COLO829 (cell line): ENCODE results near the gene ZNF768.

ENCODE experiments used
- DNase-seq: peaks from one replicate; pipeline ENCODE4 v3.0.0; 2012; ENCODE audit warnings: low spot score

The ZNF768 gene

DNA sequence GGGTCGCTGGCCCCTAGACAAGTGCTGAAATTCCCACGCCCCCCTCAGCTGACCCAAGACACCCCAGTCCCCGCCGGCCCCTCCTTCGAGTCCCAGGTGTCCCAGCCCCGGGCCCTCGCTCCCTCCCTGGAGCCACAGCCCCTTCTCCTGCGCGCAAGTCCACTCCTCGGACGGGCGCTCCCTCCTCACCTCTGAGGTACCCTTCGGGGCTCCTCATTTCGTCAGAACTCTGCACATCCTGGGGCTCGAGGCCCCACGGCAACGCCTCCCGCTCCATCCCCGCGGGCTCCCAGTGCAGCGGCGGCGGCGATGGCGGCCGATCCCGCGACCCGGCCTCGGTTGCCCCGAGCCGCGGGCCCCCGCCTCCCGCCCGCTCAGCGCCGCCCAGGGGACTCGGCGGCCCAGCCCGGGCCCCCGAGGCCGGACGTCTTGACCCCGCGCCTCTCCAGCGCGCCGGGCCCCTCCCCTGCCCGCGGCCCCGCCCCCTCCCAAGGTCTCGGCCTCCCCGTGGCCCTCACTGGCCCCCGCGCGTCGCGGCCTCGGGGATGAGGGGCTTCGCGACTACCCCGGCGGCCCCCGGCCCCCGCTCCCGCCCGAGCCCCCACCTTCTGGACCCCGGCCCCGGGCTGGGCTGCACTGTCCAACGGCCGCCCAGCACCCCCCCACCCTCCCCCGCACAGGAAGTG, at the start of gene ZNF768:
Gene ZNF768 (minus strand): TSS at position 430 of the 686 bp plus-strand sequence. CDS start 153 bp downstream, at position 277.
- no peak for DNase-seq

DNA sequence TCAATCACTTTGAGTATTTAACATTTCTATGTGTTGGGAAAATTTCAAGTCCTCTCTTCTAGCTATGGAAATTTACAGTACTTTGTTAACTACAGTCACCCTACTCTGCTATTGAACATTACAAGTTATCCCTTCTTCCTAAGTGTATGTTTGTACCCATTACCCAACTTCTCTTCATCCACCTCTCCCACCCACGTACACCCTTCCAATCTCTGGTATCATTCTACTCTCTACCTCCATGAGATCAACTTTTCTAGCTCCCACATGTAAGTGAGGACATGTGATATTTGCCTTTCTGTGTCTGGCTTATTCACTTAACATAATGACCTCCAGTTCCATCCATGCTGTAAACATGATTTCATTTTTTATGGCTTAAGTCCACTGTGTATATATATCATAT, 48.3 kb upstream of the ZNF768 start:
- DNase-seq: no peak

DNA sequence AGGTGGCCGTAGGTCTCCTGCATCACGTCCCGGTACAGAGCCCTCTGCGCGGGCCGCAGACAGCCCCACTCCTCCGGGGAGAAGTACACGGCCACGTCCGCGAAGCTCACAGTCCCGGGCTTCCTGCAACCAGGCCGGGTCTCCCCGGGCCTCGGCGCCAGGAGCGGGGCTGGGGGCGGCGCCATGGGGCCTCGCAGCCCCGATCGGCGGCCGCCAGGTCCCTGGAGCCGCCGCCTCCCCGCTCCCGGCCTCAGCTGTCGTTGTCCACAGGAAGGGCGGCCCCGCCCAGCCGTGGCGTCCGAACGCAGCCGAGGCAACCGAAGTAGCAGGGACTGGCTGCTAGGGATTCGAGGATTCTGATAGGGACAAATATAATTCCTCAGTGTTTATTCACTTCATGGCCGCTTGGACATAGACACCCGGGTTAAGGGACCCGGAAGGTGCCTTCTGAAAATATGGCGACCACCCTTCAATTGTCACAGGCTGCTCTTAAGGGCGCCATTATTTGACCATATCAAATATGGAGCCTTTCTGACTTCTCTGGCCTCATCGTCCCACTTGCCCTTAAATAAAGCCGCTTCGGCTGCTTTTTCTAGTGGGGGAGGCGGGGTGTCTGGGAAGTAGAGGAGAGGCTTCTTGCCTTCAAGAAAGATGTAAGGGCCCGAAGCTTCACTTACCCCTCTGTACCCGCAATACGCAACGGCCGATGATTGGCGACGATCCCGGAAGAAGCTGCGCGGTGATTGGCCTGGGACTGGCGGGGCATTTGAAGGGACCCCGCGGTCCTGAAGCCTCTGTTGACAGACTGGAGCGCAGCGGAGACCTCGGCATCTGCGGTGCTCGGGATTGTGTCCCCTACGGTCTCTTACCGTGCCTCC, 45.3 kb upstream of the ZNF768 start, which contains the start of gene ZNF688:
Gene ZNF688 (minus strand): TSS at position 270 of the 878 bp plus-strand sequence. CDS start 85 bp downstream, at position 185.
- DNase-seq: peak; percentile 89

DNA sequence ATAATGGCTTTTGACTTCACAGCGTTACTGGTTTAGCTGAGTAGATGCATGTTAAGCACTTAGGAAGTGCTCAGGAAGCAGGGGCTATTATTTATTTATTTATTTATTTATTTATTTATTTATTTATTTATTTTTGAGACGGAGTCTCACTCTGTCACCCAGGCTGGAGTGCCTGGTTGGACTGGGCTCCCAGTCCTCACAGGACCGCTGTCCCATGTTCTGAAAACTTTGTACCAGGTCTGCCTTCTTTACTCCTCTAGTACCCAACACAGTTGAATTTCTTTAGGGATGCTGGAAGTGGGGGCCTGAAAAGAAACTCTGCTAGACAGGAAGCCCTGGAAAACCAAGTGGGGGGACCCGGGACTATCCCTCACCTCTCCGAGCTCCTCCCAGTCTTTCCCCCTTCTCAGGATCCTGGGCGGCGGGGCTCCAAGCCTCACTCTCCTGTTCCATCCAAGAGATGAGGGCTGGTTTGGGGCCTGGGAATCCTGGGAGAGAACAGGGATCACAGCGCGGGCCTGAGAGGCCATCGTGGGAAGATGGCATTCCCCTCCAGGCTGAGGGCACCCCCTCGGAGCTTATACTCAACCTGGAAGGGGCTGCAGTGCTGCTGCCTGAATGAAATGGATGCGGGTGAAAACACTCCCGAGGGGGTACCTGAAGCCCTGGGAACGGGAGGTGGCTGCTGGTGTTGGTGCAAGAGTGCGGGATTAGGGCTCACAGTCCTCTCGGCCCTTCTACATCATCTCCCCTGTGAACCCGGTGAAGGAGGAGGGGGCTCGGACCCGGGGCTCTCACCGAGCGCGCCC, 44.5 kb upstream of the ZNF768 start:
- DNase-seq: no peak

DNA sequence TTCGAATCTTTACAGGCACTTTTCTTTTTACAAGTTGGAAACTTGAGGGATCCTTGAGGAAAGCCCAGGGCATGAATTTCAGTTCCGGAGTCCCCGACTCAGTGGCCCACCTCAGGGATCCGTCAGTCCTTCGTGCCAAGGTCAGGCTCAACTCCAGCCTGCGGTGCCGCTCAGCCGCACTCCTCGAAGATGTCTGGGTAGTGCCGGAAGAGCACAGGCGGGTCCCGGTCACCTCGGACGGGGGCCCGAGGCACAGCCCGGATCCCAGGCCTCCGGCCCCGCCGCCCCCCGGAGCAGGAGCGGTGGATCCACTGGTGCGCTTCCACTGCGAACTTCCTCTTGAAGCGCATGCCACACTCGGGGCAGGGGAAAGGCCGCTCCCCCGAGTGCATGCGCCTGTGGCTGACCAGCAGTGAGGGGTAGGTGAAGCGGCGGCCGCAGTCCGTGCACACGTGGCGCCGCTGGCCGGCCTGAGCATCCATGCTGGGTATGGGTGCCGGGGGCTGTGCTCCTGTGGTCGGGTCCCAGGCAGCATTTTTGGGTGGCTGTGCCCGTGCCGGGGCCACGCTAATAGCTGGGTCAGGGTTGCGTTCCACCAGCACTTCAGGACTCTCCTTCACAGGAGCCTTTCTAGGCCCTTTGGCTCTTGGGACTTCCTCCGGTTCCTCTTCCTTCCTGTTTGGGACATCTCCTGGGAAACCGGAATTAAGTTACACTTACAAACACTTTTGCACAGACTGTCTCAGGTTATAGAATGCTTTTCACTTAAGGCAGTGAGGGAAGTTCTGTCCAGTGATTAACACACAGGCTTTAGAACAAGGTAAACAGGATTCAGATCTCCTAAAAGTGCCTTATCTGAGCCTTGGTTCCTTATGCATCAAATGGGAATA, 43.6 kb upstream of the ZNF768 start:
- no peak for DNase-seq

DNA sequence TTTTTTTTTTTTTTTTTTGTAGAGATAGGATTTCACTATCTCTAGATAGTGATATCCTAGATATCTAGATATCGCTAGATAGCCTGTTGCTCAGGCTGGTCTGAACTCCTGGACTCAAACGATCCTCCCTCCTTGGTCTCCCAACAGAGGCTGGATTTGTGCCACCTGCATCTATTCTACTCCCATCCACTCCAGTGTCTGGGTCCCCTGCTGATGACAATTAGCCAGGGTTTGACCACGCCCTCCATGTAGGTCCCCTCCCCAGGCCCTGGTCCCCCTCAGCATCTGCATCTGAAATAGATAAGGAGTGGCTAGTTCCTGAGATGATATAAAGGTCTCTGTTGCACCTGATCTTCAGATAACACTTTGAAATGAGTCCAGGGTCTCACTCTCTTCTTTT, 42.9 kb upstream of the ZNF768 start:
- no peak for DNase-seq

DNA sequence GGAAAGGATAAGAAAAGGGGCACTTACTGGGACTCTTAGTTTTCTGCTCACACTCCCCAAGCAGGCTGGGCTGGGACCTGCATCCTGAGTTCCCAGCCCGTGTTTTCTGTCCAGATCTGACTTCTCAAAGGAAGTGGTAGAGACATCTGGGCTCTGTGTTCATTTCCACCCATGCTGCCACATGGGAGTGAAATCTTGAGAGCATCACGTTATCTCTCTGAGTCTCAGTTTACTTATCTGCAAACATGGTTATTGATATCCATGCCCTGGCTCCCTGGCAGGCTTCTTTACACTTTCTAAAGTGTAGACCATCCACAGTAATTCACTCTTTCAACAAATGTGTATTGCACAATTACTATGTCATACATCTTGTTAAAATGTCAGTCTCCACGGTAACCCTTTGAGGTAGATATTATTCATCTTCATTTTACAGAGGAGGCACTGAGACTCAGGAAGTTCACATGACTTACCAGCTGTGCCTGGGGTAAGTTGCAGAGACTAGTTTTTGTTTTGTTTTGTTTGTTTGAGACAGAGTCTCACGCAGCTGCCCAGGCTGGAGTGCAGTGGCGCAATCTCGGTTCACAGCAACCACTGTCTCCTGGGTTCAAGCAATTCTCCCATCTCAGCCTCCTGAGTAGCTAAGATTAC, 41.7 kb upstream of the ZNF768 start:
- peak; percentile 85 for DNase-seq

DNA sequence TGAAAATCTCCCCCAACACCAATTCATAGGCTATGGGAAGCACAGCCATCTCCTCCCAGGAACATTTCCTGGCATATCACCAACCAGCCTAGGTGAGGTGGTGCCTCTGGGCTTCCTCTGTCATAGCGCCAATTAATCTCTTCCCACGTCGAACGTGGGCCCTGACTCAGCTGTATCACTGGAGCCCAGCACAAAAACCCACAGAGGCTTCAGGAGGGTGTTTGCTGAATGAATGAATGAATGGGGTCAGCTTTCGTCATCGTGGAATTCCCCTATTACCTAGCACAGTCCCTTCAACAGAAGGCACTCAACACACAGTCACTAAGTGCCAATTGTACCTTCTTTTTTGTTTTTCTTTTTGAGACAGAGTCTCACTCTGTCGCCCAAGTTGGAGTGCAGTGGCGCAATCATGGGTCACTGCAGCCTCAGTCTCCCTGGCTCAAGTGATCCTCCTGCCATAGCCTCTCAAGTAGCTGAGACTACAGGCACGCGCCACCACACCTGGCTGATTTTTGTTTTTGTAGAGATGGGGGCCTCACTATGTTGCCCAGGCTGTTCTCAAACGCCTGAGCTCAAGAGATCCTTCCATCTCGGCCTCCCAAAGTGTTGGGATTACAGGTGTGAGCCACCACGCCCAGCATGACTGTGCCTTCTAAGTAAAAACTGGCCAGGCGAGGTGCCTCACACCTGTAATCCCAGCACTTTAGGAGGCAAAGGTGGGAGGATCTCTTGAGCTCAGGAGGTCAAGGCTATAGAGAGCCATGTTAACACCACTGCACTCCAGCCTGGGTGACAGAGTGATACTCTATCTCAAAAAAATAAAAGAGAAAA, 41.0 kb upstream of the ZNF768 start:
- DNase-seq: no peak

DNA sequence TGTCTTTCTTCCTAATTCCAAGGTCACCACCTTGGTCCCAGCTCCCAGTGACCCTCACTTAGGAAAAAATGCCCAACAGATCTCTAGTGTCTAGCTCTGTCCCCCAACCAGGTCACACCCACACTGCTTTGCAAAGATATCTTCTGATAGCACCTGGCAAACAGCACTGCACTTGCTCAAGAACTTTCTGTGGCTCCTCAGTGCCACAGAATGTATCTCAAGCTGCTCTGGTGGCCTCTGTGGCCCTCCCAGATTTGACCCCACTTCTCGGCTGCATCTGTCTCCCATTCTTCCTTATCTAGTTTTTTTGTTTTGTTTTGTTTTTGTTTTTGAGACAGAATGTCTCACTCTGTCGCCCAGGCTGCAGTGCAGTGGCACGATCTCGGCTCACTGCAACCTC, 40.2 kb upstream of the ZNF768 start:
- DNase-seq: no peak

DNA sequence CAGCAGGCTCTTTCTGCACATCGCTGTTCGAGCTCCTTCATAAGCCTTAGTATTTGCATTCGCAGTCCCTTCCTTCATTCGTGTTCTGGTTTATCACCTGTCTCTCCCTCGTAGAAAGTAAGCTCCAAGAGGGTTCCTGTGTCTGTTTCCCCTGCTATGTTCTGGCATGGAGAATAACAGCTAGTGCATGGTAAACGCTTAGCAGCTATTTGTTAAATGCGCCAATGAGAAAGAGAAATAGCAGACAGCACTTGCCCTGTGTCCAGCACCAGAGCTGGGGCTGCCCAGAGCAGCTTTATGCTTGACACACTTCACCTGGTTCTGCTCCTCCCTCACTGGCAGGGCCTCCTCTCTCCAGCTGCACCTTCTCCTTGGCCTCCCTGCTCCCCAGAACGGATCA, 39.6 kb upstream of the ZNF768 start:
- DNase-seq: no peak

DNA sequence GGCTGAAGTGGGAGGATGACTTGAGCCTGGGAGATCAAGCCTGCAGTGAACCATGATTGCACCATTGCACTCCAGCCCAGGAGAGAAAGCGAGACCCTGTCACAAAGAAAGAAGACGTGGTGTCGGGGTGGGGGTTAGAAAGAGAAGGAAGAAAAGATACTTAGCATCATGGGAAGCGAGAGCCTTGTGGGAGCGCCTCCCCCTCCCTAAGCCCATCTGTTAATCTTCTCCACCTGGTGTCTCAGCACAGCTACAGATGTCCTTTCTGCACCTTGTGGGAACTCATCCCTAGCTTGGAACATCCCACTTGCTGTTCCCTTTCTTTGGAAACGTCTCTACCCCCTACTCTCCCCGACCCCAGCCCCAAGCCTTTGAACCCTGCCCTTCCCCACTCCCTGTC, 39.2 kb upstream of the ZNF768 start:
- DNase-seq: no peak

DNA sequence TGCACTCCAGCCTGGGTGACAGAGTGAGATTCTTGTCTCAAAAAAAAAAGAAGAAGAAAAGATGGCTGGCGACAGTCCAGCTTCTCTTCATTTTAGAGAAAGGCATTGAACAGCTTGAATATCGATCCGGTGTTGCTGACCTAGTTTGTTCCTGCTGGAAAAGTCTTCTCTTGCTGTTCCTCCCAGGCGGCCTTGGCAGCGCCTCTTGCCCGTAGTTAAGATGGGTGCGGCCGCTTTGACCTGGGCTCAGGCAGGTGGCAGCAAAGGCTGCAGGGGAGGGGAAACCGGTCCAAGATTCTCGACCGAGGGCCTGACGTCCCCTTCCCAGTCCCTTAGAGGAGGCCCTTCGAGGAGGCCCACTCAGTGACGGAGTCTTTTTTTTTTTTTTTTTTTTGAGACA, 35.7 kb upstream of the ZNF768 start:
- DNase-seq: no peak

DNA sequence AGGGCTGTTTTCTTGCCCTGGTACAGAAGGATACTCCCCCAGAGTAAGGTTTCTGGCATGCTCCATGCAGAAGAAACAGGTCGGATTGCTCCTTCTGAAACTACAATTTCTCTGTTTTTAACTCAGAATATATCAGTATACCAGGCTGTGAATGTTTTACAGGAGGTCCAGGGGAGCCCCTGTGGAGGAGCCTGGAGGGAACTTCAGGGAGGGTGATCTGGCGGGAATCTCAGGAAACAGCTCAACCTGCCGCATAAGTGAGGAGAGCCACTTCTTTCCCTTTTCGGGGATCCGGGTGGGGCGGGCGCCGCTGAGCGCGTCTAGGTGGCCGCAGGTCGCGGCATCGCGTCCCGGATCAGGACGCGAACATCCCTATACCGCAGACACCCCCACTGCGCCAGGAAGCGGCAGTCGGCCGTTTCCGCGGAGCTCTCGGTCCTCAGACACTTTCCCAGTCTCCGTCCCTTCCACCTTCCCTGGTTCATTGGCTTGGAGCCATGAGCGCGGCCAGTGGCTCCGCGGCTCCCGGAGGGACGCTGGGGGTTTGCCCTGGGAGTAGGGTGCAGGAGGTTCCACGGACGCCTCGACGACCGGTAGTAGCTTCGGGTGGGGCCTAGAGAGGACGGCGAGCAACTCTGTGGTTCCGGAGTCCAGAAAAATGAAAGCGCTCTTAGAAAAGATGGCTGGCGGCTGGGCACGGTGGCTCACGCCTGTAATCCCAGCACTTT, 34.9 kb upstream of the ZNF768 start:
- DNase-seq: no peak

DNA sequence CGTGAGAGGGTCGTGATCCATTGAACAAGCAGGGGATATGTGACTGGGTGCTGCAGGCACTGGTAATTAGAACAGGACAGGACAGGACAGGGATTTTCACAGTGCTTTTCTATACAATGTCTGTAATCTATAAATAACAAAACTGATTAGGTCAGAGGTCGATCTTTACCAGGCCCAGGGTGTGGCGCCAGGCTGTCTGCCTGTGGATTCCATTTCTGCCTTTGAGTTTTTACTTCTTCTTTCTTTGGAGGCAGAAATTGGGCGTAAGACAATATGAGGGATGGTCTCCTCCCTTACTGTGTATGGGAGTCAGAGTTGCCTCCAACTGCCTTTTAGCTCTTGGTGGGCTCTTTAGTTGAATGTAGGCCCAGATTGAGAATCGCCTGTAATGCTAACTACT, 33.3 kb upstream of the ZNF768 start:
- no peak for DNase-seq

DNA sequence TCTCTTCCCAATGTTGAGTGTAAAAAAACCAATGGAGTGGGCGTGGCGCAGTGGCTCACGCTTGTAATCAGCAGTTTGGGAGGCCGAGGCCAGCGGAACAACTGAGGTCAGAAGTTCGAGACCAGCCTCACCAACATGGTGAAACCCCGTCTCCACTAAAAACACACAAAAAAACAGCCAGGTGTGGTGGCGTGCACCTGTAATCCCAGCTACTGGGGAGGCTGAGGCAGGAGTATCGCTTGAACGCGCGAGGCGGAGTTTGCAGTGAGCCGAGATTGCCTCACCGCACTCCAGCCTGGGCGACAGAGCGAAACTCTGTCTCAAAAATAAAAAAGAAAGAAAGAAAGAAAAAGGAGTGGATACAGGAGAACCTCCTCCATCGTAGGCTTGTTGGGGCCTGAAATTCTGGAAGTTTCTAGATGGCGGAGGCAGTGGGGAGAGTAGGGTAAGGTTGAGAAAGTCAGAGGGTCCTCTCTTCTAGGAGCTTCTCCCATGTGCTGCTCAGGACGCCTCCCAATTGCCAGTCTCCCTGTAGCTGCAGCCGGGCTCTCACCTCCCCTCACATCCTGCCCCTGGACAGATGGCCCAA, 32.5 kb upstream of the ZNF768 start:
- DNase-seq: no peak

DNA sequence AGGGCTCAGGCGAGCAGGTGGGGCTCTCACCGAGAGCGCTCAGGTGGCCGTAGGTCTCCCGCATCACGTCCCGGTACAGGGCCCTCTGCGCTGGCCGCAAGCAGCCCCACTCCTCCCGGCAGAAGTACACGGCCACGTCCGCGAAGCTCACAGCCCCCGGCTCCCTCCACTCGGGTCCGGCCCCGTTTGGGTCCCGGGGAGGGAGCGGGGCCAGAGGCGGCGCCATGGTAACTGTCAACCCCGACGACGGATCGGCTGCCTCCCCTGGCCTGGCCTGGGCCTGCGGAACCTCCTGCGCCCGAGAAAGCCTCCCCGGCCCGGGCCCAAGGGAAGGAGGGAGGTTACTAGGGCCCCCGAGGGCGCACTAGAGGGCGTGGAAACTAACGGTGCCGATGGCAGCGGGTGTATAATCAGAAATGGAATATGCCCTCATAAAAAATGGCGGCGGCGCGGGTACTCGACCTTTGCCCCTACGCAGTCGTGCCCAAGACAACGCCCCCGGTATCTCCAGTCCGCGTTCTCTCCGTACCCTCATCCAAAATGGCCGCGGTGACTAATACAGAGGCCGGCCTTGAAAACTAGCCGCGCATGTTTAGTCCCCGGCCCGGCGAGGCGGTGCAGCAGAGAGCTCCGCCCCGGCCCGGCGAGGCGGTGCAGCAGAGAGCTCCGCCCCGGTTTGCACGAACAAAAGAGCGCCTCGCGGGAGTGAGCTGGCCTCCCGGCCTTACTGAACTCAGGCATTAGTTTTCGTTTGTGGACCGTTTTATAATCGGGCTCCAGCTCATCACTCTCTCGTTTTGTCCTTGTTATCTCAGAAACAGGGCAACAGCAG, 31.8 kb upstream of the ZNF768 start, which contains the start of gene ZNF764:
Gene ZNF764 (minus strand): TSS at position 418 of the 832 bp plus-strand sequence. CDS start 192 bp downstream, at position 226.
- peak; percentile 95 for DNase-seq

DNA sequence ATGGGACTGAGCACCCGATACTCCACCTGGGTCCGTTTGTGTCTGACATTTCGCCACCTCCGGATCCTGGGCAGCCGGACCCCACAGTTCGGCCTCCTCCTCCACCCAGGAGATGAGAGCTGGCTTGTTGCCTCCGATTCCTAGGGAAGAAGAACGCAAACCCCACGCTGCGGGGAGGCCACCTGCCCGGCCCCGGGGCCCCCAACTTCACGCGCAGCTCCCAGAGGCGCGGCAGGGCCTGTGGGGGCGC, 31.3 kb upstream of the ZNF768 start:
- DNase-seq: no peak

DNA sequence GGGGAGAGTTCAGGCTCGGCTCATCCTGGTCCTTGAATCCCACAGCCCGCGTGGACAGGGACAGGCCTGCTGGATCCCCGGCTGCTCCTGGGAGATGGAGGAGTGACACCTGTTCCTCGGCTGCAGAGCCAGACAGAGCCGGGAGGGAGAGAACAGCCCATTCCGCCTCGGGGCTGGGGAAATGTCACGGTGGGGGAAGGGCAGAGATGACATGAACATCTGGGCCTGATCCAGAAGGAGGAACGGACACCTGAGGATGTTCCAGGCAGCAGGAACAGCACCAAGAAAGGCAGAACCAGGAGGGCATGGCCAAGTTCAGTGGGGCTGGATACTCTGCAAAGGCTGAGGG, 29.7 kb upstream of the ZNF768 start:
- DNase-seq: no peak
